Stimulated activated CD8-positive, alpha-beta memory T cell treated with anti-CD3 and anti-CD28 coated beads, Interleukin-4, amount 100 ng/mL, for 48 hours (primary cell): Measurements from ENCODE around the gene WHRN.

Source experiments
- DNase-seq: peaks from one replicate; pipeline ENCODE4 v3.0.0-alpha.2; 2020

Gene WHRN

DNA sequence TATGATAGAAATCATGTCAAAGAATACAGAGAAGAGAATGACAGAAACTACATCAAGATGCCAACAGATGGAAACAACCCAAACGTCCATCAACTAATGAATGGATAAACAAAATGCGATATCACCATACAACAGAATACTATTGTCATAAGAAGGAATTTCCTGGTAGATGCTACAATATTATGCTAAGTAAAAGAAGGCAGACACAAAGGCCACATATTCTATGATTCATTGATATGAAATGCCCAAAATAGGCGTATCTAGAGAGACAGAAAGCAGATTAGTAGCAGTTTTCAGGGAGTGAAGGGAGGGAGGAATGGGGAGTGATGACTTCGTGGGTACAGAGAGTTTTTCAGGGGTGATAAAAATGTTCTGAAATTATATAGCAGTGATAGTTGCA, 59.2 kb downstream of the WHRN start:
- no peak for DNase-seq

DNA sequence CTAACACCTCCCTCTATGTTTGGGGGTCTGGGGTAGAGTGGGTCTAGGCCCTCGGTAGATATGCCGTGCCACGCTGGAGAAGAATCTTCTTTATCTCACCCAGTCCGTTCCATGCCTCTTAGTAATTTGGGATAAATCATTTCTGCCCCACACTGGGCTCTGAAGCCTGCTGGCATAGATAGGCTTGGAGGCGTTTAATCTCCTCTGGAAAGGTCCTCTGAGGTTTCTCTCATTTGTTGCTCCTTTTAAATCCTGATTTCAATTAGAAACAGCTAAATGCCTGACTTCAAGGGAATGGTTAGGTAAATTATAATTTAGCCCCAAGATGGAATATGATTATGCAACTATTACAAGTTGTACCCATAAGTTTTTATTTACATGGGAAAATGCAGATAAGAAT, 59.7 kb downstream of the WHRN start:
- no peak for DNase-seq

DNA sequence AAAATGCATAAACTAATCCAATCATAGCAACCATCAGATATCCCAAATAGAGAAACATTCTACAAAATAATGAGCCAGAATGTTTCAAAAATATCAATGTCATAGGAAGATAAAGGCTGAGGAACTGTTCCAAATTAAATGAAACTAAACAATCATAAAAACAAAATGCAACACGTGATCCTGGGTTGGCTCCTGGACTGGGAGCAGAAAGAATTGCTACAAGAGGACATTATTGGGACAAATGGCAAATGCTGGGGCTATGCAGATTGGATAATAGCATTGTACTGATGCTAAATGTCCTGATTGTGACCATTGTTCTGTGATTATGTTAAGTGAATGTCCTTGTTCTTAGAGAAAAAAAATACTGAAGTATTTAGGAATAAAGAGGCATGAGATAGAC, 63.3 kb downstream of the WHRN start:
- no peak for DNase-seq

DNA sequence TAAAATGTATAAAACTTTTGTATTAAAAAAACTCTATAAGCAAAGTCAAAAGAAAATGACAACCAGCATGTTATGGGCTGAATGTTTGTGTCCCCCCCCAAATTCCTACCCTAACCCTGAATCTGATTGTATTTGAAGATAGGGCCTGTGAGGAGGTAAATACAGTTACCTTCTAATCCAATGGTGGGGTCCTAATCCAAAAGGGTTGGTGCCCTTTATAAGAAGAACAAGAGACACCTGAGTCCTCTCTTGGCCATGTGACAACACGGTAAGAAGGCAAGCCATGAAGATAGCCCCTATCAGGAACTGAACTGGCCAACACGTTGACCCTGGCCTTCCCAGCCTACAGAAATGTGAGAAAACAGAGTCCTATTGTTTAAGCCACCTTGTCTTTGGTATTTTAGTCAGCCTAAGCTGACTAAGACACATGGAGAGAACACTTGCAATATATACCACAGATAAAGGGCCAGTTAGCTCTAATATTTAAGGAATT, 67.8 kb downstream of the WHRN start:
- no peak for DNase-seq

DNA sequence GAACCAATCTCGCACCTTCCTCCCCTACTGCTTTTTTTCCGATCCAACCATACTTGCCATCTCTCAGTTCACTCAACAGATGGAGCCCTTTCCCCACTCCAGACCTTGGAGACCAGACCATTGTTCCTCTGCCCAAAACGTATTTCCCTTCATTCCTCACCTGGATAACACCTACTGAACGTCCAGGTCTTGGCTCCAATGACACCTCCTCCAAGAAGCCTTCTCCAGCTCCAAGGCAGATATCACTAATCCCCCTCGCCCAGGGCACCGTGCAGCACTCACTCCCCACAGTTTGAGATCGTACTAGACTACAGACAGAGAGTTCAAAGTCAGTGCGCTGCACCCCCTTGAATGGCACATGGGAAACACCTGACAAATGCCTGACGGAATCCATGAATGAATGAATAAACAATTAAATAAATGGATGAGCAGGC, 70.4 kb downstream of the WHRN start:
- no peak for DNase-seq

DNA sequence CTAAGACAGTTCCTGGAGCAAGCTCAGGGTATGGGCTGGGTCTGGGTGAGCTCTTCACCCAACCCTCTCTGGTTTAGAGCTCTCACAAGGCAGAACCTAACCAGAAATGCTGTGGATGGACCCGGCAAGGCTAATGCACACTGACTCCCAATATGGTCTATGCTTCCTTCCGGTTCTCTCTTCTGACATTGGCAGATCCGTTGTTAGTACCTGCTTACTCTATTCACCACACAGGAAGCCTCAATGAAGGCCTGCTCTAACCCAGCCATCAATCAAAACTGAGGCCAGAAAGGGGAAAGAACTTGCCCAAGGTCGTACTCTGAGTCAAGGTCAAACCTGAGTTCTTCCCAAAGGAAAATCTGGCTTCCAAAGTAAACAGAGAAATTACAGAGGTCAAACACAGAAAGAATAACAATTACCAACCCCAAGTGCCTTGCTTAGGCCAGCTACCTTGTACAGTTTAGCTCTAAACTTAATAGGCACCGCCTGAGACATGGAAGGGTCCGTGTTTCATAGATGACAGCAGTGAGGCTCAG, 71.5 kb downstream of the WHRN start:
- no peak for DNase-seq

DNA sequence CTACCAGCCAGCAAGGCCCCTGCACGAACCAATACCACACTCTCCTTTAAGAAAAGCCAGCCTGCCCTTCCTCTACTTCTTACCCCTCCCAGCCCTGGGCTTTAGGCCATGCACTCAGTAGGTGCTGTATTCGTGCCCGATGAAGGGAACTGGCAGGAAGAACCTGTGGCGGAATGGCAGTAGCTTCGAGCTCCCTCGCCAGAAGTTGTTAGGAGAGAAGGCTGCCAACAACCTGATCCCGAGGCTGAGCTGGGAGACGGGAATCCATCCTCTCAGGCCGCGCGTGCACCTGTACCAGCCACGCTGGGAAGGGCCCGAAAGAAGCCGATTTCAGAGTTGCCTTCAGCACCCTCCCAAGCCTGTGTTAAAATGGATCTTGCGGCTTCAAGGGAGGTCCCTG, 72.2 kb downstream of the WHRN start:
- no peak for DNase-seq

DNA sequence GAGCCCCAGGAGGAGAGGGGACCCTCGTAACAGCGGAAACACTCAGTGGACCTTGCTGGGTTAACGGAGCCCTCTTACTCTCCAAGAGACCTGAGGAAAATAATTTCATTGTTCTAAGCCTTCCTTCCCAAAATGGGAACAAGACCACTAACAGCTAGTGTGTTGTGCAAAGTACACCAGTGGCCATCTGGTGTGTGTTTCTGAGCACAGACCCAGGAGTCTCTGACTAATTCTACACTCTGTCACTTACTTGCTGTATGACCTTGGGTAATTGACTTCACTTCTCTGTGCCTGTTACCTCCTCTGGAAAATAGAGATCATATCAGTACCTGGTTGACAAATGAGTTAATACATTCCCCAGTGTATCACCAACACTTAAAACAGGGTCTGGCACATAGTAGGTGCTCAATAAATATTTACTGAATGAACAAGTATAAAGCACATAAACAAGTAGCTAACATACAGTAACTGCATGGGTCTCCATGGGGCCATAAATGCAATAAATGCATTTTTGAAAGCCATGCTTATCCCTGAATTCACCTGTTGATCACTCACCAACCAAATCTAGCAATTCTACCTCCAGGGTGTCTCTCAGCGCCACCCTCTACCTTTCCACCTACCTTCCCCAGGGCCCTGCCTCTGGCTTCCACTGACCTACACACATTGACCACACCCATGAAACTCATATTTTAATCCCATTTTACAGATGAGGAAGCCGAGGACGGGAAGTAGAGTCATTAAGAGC, 72.8 kb downstream of the WHRN start:
- DNase-seq: no peak

DNA sequence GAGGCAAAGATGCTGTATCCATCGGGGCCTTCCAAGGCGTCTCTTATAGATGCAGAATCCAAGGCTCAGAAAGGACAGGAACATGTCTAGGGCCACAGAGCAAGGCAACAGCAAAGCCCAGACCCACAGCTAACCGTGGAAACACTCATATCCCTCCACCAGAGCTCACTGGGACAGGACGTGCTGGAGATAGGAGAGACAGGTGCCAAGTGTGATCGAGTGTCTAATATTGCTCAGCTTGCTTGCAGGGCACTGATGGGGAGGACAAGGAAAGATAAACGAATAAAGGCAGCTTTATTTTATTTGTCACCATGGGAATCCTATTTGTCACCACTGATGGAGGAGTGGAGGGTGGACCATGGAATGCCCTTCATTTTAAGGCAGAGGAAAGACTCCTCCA, 73.5 kb downstream of the WHRN start:
- no peak for DNase-seq

DNA sequence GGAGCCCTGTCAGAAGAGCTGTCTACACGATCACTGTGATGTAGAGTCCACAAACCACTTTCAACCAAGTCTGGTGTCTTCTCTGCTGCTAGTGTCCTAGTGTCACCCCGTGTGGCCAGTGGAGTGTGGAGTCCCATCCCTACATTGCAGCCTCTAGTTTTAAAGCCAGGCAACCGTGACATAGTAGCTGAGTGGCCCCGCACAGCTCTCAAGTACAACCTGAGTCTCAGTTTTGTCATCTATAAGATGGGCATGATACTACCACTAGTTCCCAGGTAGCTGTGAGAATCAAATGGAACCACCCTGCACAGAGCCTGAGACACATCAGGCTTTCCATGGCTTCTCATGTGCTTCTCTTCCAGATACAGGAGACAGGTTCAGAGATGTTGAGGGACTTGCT, 74.3 kb downstream of the WHRN start:
- DNase-seq: no peak

DNA sequence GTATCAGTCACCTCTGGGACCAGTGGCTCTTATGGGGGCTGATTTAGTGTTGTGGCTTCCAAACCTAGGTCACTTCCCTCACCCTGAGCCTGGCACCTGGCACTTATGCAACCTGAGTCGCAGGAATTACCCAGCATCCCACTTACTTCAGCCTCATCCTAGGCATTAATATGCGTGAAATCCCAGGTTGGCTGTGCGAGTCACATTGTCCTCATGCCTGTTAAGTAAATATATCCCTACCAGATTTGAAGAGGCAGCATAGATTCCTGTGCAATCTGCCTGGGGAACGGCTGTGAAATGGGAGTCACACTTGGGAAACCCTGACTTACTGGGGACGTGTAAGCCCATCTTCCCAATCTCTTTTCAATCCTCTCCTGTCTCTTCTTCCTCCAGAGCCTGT, 74.8 kb downstream of the WHRN start:
- DNase-seq: no peak

DNA sequence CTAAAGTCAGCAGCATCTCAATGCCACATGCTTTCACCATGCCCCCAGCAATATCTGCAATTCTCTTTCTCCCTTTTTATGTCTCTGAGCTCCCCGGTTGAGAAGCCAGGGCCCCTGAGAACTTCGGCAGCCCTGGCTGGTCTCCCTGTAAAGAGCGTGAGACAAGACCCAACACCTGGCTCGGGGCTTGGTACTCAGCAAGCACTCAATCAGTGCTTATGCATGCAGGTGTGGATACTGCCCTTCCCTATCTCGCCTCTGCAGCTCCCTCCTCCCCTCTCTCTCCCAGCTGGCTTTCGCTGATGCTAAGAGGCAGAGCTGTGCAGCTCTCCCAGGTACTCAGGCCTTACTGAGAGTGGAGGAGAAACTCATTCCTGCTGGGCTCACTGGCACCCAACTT, 75.8 kb downstream of the WHRN start:
- DNase-seq: no peak

DNA sequence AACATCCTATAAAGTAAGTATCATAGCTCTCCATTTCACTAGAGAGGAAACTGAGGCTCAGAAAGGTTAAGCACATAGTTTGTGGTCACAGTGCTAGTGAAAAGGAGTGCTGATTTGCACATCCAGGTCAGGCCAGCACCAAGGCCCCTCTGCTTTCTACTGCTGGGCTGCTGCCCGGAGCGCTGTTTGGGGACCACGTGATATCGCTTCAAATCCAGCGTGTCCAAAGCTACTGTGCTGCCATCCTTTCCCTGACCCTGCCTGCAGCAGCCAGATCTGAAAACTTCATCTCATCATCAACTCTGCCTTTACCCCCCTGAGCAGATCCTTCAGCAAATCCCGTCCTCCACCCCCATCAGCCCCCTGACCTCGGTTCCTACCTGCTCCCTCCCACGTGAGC, 76.8 kb downstream of the WHRN start:
- DNase-seq: no peak

DNA sequence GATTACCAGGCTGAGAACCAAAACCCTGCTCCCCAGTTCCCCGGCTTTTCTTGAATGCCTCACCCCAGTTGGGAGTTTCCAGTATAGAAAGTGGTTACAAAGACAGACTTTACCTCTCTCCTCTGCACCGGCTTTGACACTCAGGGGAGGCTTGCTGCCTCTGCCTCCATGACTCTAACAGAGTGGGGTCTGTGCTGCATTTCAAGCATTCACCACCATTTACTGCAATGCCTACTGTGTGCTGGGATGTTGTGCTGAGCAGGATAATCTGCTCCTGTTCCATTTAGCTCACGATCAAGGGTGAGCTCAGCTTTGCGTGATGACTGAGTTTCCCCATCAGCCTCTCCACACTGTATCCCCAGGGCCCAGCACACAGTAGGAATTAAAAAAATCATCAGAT, 77.6 kb downstream of the WHRN start:
- DNase-seq: no peak

DNA sequence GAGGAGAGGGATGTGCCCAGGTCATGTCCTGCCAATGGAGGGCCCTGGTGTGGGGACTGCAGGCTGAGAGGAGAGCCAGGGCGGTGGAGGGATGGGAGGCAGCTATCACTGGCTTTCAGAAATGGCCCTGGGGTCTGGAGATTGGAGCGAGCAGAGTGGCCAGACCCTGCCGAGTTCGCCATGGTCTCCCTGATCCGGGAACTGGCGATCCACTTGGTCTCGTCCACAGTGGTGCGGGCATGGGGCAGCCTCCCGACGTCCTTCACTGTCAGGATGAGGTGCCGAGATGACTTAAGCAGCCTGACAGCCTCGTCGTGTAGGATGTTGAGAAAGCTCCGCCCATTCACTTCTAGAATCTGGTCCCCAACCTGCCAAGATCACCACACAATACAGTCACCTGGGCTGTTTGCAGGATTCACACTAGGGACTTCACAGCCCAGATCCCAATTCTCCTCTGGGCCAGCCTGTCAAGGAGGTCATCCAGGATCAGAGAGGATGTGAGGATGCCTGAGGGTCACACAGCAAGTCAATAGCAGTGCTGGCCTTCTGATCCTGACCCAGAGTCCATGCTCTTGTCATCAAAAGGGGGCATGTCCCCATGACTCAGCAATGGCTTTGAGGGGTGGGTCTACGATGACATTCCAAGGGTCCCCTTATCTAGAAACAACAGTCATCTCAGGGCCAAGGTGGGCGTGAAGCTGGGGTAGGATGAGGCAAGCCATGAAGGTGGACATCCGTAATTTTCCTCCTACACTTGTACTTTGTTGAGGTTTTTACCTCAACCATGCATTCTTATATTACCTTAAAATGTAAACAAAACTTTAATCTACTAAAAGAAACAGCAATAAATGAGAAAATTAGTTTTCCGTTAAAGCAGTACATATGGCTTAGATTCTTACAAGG, 79.0 kb downstream of the WHRN start:
- DNase-seq: no peak

DNA sequence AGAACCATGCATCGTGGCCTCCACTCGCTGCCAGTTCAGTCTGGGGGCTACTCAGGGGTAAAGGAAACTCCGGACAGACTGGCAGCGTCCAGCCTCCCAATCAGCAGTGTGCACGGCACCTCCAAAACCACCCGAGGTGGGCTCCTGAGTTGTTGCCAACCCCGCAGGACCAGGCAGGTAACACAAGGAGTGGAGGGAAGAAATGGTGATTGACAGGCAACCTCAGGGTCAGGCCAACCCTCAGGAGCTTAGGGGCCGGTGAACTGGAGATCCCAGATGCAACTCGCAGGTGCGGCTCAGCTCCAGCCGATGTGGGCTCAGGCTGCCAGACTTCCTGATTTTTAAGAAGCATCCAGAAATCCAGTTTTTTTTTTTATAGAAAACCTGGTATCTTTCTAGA, 80.1 kb downstream of the WHRN start:
- no peak for DNase-seq

DNA sequence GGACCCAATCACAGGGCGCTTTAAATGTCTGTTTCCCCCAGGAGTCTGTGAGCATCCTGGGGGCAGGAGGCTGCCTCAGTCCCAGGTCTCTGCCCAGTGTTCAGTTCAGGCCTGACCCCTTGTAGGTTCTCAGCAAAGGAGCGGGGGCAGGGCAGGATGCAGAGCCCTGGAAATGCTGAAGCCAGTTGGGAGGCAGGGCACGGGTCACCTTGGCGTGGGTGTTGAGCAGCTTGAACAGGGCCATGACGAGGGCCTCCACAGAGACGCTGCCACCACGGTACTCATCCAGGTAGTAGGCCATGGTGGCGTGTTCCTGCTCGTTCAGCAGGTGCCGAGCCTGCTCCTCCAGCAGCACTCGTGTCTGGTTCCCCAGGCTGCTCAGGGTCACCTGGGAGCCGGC, 81.1 kb downstream of the WHRN start:
- DNase-seq: no peak

DNA sequence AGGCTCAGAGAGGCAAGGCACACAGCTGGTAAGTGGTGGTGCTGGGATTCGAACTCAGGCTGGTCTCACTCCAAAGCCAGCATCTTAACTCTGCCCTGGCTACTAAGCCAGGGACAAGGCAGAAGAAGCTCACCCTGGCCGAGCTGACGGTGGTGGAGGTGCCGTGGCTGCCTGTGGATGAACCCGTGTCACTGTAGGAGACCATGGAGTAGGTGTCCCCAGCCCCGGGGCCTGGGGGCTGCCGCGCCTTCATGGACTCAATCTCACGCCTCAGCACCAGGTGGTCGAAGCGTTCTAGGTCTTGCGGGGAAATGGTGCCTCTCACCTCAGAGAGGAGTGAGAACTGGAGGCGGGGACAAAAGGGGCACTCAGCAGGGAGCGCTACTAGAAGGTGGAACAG, 82.1 kb downstream of the WHRN start:
- no peak for DNase-seq

DNA sequence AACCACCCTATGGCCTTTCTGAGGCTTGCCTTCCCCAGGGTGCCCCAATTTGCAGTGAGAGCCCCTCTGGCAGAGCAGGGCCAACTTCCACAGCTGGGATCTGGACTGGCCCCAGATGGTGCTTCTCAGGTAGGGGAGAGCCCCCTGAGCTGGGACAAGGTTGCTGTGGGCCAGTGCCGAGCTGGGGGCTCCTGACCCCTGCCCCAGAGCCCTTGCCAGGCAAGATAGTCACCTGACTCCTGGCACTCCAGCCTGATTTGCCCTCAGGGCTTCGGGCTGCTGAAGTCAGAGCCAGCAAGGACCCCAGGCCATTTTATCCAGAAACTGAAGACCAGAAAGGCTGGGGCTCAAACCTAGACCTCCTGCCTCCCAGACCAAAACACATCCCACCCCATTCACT, 84.1 kb downstream of the WHRN start:
- no peak for DNase-seq

DNA sequence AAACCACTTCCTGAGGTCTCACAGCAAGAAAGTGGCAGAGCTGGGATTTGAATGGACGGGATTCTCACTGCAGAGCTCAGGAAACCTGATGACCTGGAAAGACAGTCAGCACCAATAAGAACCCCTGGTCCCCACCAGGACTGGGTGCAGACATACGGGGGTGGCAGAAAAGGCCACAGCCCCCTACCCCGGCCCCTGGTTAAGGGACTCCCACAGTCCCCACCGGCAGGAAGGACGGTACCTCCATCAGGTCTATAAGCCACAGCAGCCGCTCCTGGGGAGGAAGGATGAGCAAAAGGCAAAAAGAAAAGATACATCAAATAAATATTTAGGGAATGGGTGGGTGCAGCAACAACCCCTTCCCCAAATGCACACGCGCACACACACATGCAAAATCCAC, 85.5 kb downstream of the WHRN start:
- no peak for DNase-seq

DNA sequence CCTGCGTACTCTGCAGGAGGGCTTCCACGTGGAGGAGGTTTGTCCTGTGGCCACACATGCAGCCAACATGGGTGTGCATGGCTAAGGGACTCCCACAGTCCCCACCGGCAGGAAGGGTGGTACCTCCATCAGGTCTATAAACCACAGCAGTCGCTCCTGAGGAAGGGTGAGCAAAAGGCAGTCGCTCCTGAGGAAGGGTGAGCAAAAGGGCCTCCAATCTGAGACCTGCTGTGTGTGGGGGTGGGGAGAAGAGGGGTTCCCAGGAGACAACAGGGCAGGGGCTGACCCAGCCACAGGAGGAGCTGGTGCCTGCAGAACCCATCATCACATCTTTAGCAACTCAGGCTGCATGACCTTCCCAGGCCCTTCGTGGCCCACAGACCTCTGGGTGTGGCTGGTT, 87.2 kb downstream of the WHRN start:
- DNase-seq: no peak

DNA sequence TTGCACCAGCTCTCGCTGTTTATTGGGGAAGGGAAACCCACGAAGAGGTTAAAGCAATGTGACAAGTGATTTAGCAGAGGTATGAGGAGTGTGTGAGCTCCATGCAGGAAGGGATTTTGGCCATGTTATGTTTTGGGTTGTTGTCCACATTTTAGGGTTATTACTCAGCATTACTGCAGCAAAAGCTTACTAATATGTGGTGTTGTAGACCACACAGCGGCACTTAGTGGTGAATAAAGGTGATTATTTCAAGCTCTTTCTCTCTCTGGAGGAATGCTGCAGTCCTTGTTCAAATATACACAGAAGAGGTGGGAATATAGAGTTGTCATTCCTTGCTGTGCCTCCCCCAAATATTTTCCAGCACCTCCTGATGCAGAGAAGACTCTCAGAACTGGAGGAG, 87.8 kb downstream of the WHRN start:
- no peak for DNase-seq

DNA sequence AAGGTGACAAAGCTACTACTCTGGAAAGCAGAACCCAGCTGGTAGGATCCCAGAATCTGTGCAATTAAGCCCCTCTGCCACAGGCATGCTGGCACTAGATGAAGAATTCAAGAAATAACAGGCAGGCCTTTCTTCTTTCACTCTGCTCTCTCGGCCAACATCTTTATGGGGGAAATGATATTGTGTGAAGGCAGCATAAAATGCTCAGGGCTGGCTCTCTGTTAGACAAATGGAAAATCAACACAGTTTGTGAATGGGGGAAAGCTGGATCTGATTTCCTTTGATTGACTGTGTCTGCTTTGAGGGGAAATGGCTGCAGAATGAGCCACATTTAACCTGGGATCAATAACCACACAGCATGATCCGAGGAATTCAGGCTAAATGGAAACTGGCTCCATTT, 88.4 kb downstream of the WHRN start:
- DNase-seq: no peak

DNA sequence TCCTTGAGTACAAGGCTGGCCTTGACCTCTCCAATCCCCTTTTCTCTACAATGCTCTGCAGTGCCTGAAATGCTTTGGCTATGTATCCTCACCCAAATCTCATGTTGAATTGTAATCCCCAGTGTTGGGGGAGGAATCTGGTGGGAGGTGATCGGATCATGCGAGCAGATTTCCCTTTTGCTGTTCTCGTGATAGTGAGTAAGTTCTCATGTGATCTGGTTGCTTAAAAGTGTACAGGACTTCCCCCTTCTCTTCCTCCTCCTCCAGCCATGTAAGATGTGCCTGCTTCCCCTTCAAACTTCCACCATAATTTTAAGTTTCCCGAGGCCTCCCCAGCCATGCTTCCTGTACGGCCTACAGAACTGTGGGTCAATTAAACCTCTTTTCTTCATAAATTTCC, 89.0 kb downstream of the WHRN start:
- DNase-seq: no peak
